Spleen (tissue), 7 donors: ENCODE measurements around the gene TIMD4.

Experiments
- CTCF ChIP-seq, 11 experiments: fragments of 200-600 bp in 7 of 11; fragments of 450-650 bp in 4 of 11; sonication (generic) in 4 of 11; IDR thresholded peaks in 8 of 11; conservative IDR thresholded peaks in 3 of 11; 1 replicate in 7 of 11; 2 replicates in 4 of 11; pipeline versions ENCODE4 v1.4.0 to v1.8.0; 2016 to 2021; ENCODE audit warnings: antibody characterized with exemption in 11 of 11, inconsistent platforms in 4 of 11, mild to moderate bottlenecking in 1 of 11
- POLR2A ChIP-seq, 3 donors: fragments of 450-650 bp; IDR thresholded peaks; one replicate each; pipeline ENCODE4 v1.5.1; 2017; ENCODE audit warnings: antibody characterized with exemption in 3 of 3, mild to moderate bottlenecking in 1 of 3
- POLR2AphosphoS5 ChIP-seq, 3 donors: sonication (generic); formaldehyde crosslinking; IDR thresholded peaks; one replicate each; pipeline ENCODE4 v1.5.1; 2017; ENCODE audit warnings: antibody characterized with exemption in 3 of 3
- donor health status: DM: no; HTN: no; CAD: no; lungs with moderate emphysema.
- donor health status: DM: no; HTN: no; CAD: no.
- donor health status: DM: no; HTN: no; CAD: no.

DNA sequence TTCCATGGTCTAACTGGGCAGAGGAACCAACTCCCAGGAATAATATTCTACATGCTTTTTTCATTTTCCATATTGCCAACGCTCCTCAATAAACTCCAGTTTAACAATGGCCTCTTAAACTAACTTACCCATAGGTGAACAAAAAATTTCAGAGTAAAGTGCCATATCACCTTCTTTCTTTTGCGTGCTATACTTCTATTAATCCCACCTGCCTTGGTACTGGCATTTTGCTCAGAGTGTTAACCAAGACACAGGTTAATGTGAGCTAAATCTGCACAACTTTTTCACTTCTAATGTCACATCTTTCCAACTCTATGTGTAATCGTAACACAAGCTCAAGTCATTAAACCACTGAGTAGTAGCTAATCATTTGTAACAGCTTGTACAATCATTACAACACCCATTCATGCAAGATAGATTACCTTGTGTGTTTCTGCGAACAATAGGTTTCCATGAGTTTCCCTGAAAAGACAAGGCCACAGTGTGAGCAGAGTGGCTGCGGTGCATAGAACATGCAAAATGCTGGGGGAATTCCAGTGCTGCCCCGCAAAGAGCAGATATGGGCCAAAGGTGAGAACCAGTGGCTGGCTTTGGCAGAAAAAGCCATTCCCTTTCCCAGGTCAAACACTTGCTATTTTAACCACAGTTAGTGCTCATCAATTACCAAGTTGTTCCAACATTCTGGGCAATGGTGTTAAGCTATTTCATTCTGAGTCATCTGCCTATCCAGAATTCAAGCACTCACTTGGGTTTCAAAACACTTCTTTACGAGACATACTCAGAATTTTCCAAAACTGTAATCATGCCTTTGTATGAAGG lies 42.8 kb downstream of the TIMD4 start:
- TF ChIP-seq CTCF (IDR thresholded peaks at IDR 0.05 in 8 of 11, conservative IDR thresholded peaks at IDR 0.05 in 3 of 11), result no peak
- no peak for TF ChIP-seq POLR2A (IDR thresholded peaks at IDR 0.05)
- TF ChIP-seq POLR2AphosphoS5 (IDR thresholded peaks at IDR 0.05), result no peak
